Activated T-cell treated with anti-CD3 and anti-CD28 coated beads, Interleukin-2, amount 50 U/mL, for 1 hour (primary cell): Measurements from ENCODE around the gene BCL11B.

ENCODE experiments used
- DNase-seq: peaks from one replicate; pipeline ENCODE4 v3.0.0-alpha.2; 2020

BCL11B gene

GRCh38 chr14:99177046-99177655, 94.8 kb downstream of the BCL11B start:
- no peak for DNase-seq

GRCh38 chr14:99176156-99176945, 95.6 kb downstream of the BCL11B start:
- DNase-seq: no peak

GRCh38 chr14:99175331-99176155, 96.5 kb downstream of the BCL11B start:
- DNase-seq: no peak

- no peak for DNase-seq
These were observed 97.2 kb downstream of the BCL11B start for GRCh38 chr14:99174770-99175319.

GRCh38 chr14:99174081-99174769, 97.8 kb downstream of the BCL11B start:
- no peak for DNase-seq

- DNase-seq: no peak
These were observed 98.5 kb downstream of the BCL11B start for GRCh38 chr14:99173506-99173905.

GRCh38 chr14:99173086-99173485, 98.9 kb downstream of the BCL11B start:
- no peak for DNase-seq

- DNase-seq: no peak
These were observed 100.6 kb downstream of the BCL11B start for GRCh38 chr14:99171396-99171795.

- DNase-seq: no peak
These were observed 102.1 kb downstream of the BCL11B start for GRCh38 chr14:99169776-99170356.

- DNase-seq: no peak
These were observed 103.7 kb downstream of the BCL11B start for GRCh38 chr14:99168330-99168729.

GRCh38 chr14:99166506-99166905, 105.5 kb downstream of the BCL11B start:
- DNase-seq: no peak

- DNase-seq: no peak
These were observed 107.3 kb downstream of the BCL11B start for GRCh38 chr14:99164712-99165111.

GRCh38 chr14:99163446-99163845, 108.6 kb downstream of the BCL11B start:
- DNase-seq: no peak

- no peak for DNase-seq
These were observed 112.4 kb downstream of the BCL11B start for GRCh38 chr14:99159341-99160340.

- no peak for DNase-seq
These were observed 113.3 kb downstream of the BCL11B start for GRCh38 chr14:99158646-99159165.

- DNase-seq: no peak
These were observed 113.8 kb downstream of the BCL11B start for GRCh38 chr14:99158150-99158549.

GRCh38 chr14:99157676-99158075, 114.3 kb downstream of the BCL11B start:
- DNase-seq: no peak

- DNase-seq: no peak
These were observed 114.8 kb downstream of the BCL11B start for GRCh38 chr14:99157246-99157645.

GRCh38 chr14:99156814-99157213, 115.2 kb downstream of the BCL11B start:
- DNase-seq: no peak

GRCh38 chr14:99156090-99156425, 115.9 kb downstream of the BCL11B start:
- DNase-seq: no peak
